ENCODE data around the gene SPPL2C.
A peak's percentile ranks its signal among the peaks of the same experiment; 100 is the strongest.

Gene SPPL2C

DNA sequence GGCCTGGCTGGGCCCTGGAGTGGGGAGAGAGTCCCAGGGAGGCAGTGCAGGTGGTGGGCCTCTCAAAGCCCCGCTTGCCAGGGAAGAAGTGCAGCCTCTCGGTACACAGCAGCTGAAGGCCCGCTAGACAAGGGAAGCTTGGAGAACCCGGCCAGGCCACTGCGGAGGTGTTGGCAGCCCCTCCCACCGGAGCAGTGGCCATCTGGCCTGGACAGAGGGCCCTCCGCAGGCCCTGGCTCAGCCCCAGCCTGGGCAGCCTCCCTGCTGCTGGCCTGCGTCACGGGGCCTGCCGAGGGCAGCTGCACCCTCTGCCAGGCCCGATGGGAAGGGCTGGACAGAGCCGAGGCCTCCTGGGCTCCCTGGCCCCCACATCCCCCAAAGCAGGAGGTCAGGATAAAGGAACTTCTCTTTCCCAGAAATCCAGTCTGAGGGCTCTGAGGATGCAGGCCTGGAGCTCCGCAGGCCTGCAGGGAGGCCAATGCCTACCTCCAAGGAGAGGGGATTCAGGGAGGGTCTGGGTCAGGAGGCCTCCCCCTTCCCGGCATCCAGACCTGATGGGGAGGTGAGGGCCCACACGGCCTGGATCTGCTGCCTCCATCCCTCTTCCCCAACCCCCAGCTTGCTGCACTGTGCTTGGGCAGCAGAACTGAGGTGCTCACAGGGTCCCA is 4.3 kb downstream of the SPPL2C start:
- Histone ChIP-seq H3K4me1 (peaks cover 8% of the 10 kb centered on the region), H3K27me3 (peaks cover 11% of the 10 kb centered on the region; the same call in 1 of the 2 replicates), H3K9me3 (no peaks in the 10 kb centered on the region), H4K20me1 (no peaks in the 10 kb centered on the region), H3K4me3 (no peak overlapping the region), H3K36me3 (no peaks in the 10 kb centered on the region), H3K4me2 (no peak overlapping the region), H3K27ac (no peak overlapping the region), H3K9ac (no peak overlapping the region)
- TF ChIP-seq Cebpa-rat (IDR thresholded peaks at IDR 0.05): no peak

DNA sequence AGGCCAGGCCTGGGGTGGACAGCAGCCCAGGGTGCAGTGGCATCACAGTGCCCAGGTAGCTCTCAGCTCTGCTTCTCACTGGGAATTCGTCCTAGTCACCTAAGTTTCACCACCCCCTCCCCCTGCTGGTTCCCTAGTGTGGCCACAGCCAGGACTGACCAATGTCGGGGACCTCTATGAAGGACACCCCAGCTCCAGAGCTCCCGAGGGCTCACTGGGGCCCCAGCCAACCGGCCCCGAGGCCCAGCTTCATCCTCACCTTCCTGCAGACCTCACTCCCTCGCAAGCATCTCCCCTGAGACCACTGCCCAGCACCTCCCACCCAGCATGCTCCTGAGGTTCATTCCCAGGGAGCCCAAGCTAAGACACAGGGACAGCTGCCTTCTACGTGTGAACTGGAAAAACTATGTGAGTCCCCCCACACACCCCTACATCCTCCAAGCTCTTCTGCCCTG is 4.9 kb downstream of the SPPL2C start:
- no peak overlapping the region for H3K9ac ChIP-seq
- H3K4me2 ChIP-seq: no peak overlapping the region
- no peaks in the 10 kb centered on the region for H4K20me1 ChIP-seq

DNA sequence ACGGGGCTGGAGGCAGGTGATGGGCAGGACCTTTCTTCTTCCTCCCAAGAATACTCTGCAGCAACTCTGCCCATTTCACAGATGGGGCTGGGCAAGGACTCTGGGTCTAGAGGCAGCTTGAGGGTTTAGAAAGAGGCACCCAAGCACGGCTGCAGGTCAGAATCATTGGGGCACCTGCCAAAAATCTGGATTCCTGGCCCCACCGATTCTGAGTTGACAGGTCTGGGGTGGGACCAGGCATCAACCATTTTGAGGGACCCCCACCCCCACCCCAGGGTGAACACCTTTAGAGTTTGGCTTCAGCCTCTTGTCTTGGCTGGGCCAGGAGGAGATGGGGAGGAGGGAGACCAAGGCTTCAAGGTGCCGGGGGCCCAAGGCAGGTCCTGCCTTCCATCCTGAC is 5.3 kb downstream of the SPPL2C start:
- Histone ChIP-seq H3K27me3 (peaks cover 11% of the 10 kb centered on the region; the same call in 1 of the 2 replicates), H3K4me2 (no peak overlapping the region)
- TF ChIP-seq Cebpa-rat (IDR thresholded peaks at IDR 0.05): no peak

More for the DNA sequence above, 4.9 kb downstream of the SPPL2C start:
- H3K27me3 ChIP-seq: peaks cover 11% of the 10 kb centered on the region; the same call in 1 of the 2 replicates
- no peaks in the 10 kb centered on the region for H3K36me3 ChIP-seq
- no peak overlapping the region for H3K4me3 ChIP-seq
- H3K4me1 ChIP-seq: peaks cover 8% of the 10 kb centered on the region
- no peak for TF ChIP-seq Cebpa-rat (IDR thresholded peaks at IDR 0.05)
- H3K9me3 ChIP-seq: no peaks in the 10 kb centered on the region
- no peak overlapping the region for H3K27ac ChIP-seq

DNA sequence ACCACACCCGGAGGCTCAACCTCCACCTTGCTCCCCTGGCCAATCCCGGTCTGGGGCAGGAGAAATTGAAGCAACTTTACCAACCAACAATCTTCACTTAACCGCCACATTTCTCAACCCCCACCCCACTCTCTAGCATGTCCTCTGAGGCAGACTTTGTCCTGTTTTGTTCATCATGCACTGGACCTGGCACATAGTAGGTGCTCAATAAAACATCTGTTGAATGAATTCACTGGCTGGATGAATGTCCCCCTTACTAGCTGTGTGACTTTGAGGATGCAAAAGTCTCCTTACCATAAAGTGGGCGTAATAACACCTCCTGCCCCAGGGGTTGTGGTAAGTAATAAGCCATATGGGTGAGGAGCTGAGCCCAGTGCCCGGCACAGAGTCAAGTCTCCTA is 5.8 kb downstream of the SPPL2C start:
- H3K36me3 ChIP-seq: no peaks in the 10 kb centered on the region
- no peak overlapping the region for H3K9ac ChIP-seq
- H3K27ac ChIP-seq: no peak overlapping the region
- no peak overlapping the region for H3K4me3 ChIP-seq
- no peaks in the 10 kb centered on the region for H4K20me1 ChIP-seq
- no peak for TF ChIP-seq Cebpa-rat (IDR thresholded peaks at IDR 0.05)
- no peak overlapping the region for H3K4me2 ChIP-seq
- H3K9me3 ChIP-seq: no peaks in the 10 kb centered on the region
- peaks cover 11% of the 10 kb centered on the region; the same call in 1 of the 2 replicates for H3K27me3 ChIP-seq
- peaks cover 8% of the 10 kb centered on the region for H3K4me1 ChIP-seq

More for the DNA sequence above, 5.3 kb downstream of the SPPL2C start:
- no peaks in the 10 kb centered on the region for H3K36me3 ChIP-seq
- H3K27ac ChIP-seq: no peak overlapping the region
- no peaks in the 10 kb centered on the region for H4K20me1 ChIP-seq
- peaks cover 8% of the 10 kb centered on the region for H3K4me1 ChIP-seq
- H3K9me3 ChIP-seq: no peaks in the 10 kb centered on the region
- no peak overlapping the region for H3K9ac ChIP-seq
- no peak overlapping the region for H3K4me3 ChIP-seq

DNA sequence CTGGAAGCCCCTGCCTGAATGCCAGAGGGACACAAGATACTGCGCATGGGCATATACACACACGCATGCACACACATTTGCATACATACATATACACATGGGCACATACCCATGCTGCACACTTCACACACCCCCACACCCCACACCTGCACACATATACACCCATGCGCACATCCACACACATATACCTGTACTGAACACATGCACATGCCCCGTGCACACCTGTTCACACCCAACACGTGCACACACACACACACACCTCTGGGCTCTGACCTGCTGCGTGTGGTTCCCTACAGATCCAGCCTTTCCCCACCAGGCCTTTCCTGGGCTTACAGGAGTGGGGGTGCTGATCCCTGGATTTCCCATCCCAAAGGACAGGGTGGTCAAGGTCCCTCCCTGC is 6.3 kb downstream of the SPPL2C start:
- H3K27me3 ChIP-seq: peaks cover 11% of the 10 kb centered on the region; the same call in 1 of the 2 replicates
- no peak overlapping the region for H3K27ac ChIP-seq
- H3K4me1 ChIP-seq: peaks cover 8% of the 10 kb centered on the region
- no peak overlapping the region for H3K4me3 ChIP-seq
- no peaks in the 10 kb centered on the region for H4K20me1 ChIP-seq
- no peaks in the 10 kb centered on the region for H3K36me3 ChIP-seq
- H3K4me2 ChIP-seq: peak overlapping the region; percentile 17; the same call in 1 of the 2 replicates
- no peak for TF ChIP-seq Cebpa-rat (IDR thresholded peaks at IDR 0.05)
- no peak overlapping the region for H3K9ac ChIP-seq
- no peaks in the 10 kb centered on the region for H3K9me3 ChIP-seq

DNA sequence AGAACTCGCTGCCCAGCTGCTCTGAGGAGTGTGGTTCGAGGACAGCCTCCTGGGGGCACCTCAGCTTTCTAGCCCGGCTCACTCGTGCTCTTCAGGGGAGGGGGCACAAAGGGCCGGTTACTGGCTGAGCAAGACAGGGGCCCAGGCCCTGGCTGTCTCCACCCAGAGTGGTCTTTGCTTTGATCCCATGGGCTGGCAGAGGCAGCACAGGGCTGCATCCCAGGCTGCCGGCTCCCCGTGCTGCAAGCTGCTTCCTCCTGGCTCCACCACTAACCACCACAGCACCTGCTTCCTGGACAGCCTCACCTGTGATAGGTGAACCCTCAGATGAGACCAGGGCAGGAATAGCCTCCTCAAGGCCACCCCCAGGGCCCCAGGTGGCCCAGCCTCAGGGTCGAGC is 6.8 kb downstream of the SPPL2C start:
- no peak overlapping the region for H3K4me3 ChIP-seq
- H3K27me3 ChIP-seq: peaks cover 11% of the 10 kb centered on the region; the same call in 1 of the 2 replicates
- TF ChIP-seq Cebpa-rat (IDR thresholded peaks at IDR 0.05): no peak
- H3K27ac ChIP-seq: no peak overlapping the region
- H3K4me1 ChIP-seq: peaks cover 8% of the 10 kb centered on the region
- H3K4me2 ChIP-seq: peak overlapping the region; percentile 17; the same call in 1 of the 2 replicates
- no peaks in the 10 kb centered on the region for H3K36me3 ChIP-seq
- no peaks in the 10 kb centered on the region for H3K9me3 ChIP-seq
- no peak overlapping the region for H3K9ac ChIP-seq
- no peaks in the 10 kb centered on the region for H4K20me1 ChIP-seq

DNA sequence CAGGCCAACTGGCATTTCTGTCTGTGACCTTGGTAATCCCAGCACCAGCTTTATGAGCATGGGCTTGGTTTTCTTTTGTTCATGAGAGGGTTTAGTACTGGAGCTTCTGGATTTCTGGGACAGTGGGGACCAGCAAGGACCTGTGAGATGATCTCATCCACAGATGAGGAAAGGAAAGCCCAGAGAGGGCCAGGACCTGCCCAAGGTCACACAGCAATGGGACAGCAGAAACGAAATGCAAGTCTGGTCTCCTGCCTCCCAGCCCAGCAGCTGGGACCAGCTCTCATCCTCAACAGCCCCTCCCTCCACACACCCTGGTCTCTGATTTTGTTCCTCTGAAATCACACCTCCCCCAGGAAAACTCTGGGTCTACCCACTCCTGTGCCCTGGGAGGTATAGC is 7.2 kb downstream of the SPPL2C start:
- Histone ChIP-seq H3K27ac (no peak overlapping the region), H4K20me1 (no peaks in the 10 kb centered on the region), H3K36me3 (no peaks in the 10 kb centered on the region), H3K4me1 (peaks cover 8% of the 10 kb centered on the region), H3K9ac (no peak overlapping the region), H3K9me3 (no peaks in the 10 kb centered on the region), H3K4me2 (peak overlapping the region; percentile 17; the same call in 1 of the 2 replicates), H3K27me3 (peaks cover 11% of the 10 kb centered on the region; the same call in 1 of the 2 replicates), H3K4me3 (no peak overlapping the region)
- TF ChIP-seq Cebpa-rat (IDR thresholded peaks at IDR 0.05): no peak

DNA sequence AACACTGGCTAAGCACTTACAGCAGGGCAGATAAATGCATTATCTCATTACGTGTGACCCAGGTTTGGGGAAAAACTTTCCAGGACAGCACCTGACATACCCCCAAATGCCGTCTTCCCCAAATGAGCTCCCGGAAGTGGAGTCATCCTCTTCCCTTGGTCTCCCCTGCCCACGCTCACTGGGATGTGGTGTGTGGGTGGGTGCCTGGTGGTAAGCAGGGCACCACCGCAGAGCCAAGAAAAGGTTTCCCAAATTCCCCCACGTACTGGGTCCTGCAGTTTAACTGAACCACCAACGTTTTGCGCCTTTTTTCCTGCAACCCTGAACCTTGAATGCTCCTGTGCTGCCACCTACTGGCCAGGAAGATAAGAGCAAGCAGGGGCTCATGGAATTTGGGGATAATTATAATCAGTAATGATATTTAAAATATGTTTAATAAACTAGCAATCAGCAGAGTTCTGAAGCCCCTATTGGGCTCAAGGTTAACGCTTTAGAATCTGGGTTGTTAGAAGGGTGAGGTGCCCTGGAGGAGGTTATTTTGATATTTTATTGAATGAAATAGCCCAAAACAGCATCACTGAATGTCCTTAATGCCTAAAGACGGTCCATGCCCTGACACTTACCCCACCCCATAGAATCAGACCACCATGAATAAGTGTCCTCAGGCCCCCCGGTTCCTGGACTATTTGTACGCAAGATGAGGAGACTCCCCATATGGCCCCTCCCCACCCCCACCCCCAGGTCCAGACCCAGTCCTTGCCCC is 8.0 kb downstream of the SPPL2C start:
- Histone ChIP-seq H3K27me3 (peaks cover 11% of the 10 kb centered on the region; the same call in 1 of the 2 replicates), H4K20me1 (no peaks in the 10 kb centered on the region), H3K27ac (no peak overlapping the region), H3K36me3 (no peaks in the 10 kb centered on the region), H3K4me1 (peaks cover 8% of the 10 kb centered on the region), H3K9ac (no peak overlapping the region), H3K4me3 (no peak overlapping the region), H3K9me3 (no peaks in the 10 kb centered on the region), H3K4me2 (no peak overlapping the region)
- no peak for TF ChIP-seq Cebpa-rat (IDR thresholded peaks at IDR 0.05)

DNA sequence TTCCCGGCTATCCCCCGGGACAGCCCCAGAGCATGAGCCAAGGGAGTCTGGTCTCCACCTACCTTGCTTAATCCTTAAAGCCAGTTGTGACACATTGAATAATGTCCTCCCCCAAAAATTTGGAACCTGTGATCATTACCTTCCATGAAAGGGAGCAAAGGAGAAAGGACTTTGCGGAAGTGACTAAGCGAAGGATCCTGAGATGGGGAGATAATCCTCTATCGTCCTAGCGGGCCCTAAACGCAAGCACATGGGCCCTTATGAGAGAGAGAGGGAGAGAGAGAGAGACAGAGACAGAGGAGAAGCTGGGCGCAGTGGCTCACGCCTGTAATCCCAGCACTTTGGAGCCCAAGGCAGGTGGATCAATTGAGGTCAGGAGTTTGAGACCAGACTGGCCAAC is 9.5 kb downstream of the SPPL2C start:
- no peaks in the 10 kb centered on the region for H3K9me3 ChIP-seq
- H3K4me1 ChIP-seq: peaks cover 8% of the 10 kb centered on the region
- 0 out of 2 replicates have a peak, but pooled peaks cover 5% of the 10 kb centered on the region for H4K20me1 ChIP-seq
- no peak for TF ChIP-seq Cebpa-rat (IDR thresholded peaks at IDR 0.05)
- no peak overlapping the region for H3K27ac ChIP-seq
- H3K9ac ChIP-seq: no peak overlapping the region
- no peak overlapping the region for H3K4me3 ChIP-seq
- no peaks in the 10 kb centered on the region for H3K36me3 ChIP-seq
- H3K4me2 ChIP-seq: no peak overlapping the region
- peaks cover 11% of the 10 kb centered on the region; the same call in 1 of the 2 replicates for H3K27me3 ChIP-seq
